HG02678 (cell line): Measurements from ENCODE around the gene GRB2.

ENCODE experiments used
- ATAC-seq: cut with Tn5 transposase; IDR thresholded peaks from one replicate; pipeline ENCODE4 v1.9.1; 2021; ENCODE audit warnings: mild to moderate bottlenecking, moderate library complexity; ENCODE audit not compliant: unreplicated experiment

GRB2 gene

GRCh38 chr17:75414488-75414887 is 9.0 kb upstream of the GRB2 start:
- ATAC-seq = no peak

DNA sequence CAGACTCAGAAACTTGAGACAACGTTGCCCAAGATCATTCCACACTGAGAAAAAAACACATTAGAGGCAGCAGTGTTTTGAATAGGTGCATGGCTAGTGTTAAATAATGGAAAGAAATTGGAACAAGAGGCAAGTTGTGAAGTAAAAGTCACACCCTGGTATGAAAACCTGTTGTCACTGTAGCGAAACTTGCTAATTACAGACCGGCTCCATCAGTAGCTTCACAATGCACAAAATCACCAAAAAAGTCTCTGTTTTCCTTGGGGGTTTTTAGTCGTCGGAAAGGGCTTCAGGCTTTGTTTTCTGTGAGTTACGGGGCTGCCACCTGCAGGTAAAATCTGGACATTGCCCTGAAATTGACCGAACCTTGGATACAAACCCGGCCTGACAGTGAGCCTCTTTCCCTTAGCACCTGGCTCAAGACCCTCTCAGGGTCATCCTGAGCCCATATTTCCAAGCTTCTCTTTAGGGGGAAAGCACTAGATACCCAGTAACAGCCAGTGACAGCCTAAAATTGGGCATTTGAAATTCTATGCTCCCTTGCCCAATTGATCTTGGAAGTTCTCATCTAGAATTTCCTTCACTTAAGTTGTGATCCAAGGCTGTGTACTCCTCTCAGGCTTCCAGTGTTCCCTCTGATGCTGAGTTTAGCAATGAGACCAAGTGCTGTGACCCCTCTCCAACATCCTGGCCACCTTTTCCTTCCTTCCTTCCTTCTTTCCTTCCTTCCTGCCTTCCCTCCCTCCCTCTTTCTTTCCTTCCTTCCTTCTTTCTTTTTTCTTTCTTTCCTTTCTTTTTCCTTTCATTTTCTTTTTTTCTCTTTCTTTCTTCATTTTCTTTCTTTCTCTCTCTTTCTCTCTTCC is 7.2 kb upstream of the GRB2 start:
- ATAC-seq = no peak

DNA sequence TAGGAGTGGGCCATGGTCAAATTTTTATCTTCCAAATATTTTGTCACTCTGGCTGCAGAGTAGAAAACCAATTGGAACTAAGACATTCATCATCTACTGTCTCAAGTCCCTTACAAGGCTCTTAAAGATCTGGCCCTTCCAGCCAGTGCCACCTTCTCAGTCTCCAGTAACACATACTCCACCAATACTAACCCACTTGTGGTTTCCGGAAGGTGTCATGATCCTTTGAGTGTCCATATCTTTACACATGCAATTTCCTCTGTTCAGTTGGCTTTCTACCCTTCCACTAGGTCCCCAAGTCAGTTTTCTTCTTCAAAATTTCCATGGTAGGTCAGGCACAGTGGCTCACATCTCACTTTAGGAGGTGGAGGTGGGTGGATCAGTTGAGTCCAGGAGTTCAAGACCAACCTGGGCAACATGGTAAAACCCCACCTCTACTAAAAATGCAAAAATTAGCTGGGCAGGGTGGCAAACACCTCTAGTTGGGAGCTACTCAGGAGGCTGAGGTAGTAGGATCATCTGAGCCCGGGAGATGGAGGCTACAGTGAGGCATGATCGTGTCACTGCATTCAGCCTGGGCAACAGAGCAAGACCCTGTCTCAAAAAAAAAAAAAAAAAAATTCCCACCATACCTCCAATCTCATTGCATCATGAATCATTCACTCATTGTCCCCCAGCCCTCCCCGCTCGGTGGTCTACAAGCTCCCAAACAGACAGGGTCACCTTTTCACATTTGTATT is 6.0 kb upstream of the GRB2 start:
- ATAC-seq = no peak

GRCh38 chr17:75410141-75410540 is 4.7 kb upstream of the GRB2 start:
- ATAC-seq = no peak

- ATAC-seq = no peak
Observed at GRCh38 chr17:75407655-75408352, 2.3 kb upstream of the GRB2 start.

- no peak for ATAC-seq
Observed at GRCh38 chr17:75406222-75406615, 741 bp upstream of the GRB2 start.

DNA sequence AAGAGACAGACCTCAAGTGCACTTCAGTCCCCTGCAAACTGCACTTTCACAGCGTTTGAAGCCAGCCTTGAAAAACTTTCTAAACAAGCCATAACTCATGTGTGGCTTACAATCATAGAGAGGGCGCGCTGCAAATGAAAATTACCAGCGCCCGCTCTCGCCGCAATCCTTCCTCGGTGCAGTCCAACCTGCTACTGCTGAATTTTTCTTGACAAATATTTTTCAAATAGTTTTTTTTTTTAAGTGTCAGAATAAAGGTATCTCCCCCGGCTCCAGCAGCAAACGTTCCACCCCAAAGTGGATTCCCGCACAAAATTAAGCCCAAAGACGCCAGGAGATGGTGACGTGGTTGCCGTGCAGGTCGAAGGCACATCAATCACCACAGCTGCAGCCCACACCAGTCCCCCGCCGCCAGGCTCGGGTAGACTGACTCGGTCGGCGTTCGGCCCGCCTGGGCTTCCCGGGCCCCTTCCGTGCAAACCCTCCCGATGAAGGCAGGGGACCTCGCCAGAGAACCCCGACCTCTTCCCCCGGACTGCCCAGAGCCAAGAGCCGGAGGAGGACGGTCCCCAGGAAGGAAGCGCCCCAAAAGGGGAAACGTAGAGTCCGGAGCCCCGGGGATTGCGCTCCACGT is 630 bp downstream of the GRB2 start:
- peak; percentile 17 for ATAC-seq

- no peak for ATAC-seq
Observed at GRCh38 chr17:75404223-75404730, 1.2 kb downstream of the GRB2 start.

GRCh38 chr17:75403131-75403530 is 2.3 kb downstream of the GRB2 start:
- ATAC-seq = no peak

DNA sequence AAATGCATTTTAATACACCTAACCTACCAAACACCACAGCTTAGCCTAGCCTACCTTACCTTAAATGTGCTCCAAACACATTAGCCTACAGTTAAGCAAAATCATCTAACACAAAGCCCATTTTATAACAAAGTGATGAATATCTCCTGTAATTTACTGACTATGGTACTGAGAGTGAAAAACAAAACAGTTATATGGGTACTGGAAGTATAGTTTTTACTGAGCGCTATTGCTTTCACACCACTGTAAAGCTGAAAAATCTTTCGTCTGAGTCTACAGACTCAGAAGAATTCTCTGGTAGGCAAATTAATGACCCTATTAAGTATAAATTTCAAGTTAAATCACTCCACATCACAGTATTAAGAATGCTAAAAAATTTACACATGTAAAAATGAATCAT is 3.5 kb downstream of the GRB2 start:
- ATAC-seq = no peak

DNA sequence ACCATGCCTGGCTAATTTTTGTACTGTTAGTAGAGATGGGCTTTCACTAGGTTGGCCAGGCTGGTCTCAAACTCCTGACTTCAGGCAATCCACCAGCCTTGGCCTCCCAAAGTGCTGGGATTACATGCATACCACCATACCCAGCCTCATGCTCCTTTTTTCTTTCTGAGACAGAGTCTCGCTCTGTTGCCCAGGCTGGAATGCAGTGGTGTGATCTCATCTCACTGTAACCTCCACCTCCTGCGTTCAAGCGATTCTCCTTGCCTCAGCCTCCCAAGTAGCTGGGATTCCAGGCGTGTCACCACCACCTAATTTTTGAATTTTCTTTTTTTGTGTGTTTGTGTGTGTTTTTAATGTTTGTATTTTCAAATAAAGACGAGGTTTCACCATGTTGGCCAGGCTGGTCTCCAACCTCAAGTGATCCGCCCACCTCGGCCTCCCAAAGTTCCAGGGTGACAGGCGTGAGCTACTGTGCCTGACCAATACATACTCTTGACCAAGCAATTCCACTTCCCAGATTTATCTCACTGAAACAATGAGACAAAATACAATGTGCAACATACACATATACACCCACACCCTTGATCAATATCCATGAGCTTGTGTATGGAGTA is 5.0 kb downstream of the GRB2 start:
- ATAC-seq = no peak

- ATAC-seq = no peak
Observed at GRCh38 chr17:75398279-75398678, 7.2 kb downstream of the GRB2 start.

DNA sequence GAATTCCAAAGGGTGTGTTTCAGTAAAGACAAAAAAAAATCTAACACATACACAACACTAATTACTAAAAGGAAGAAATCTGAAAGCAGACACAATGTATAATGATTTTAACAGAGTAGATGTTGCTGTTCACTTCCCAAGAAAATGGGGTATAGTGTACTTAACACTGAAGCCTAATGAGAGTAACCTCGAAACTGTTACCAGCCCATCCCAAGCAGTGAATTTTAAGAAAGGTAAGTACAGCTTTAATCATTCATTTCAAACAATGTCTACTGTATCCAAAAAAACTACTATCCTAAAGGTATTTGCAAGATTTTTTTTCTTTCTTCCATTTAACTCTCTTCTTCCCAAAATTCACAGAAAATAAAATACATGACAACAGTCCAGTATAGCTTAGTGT is 8.3 kb downstream of the GRB2 start:
- ATAC-seq = no peak

DNA sequence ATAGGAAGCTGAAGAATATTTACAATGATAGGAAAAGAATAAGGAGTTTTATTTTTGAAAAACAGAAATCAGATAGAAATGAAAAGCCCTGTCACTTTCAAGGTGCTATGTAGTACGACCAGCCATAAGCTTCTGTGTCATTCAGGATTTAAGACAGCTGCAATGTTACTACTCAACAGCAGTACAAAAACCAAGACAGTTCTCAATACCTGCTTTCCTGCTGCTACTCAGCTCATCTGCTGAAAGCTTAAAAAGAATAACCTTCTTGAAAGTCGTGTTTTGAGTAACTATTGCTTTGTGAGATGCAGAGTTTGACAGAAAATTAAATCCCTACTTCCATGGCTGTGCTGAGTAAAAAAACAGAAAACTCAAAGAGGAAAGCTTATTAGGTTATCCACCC is 8.7 kb downstream of the GRB2 start:
- ATAC-seq = no peak

GRCh38 chr17:75396025-75396424 is 9.5 kb downstream of the GRB2 start:
- no peak for ATAC-seq

- ATAC-seq = no peak
Observed at GRCh38 chr17:75394332-75394918, 11.1 kb downstream of the GRB2 start.

GRCh38 chr17:75393523-75394331 is 11.8 kb downstream of the GRB2 start:
- ATAC-seq = peak; percentile 90

GRCh38 chr17:75392559-75392958 is 12.9 kb downstream of the GRB2 start:
- no peak for ATAC-seq

DNA sequence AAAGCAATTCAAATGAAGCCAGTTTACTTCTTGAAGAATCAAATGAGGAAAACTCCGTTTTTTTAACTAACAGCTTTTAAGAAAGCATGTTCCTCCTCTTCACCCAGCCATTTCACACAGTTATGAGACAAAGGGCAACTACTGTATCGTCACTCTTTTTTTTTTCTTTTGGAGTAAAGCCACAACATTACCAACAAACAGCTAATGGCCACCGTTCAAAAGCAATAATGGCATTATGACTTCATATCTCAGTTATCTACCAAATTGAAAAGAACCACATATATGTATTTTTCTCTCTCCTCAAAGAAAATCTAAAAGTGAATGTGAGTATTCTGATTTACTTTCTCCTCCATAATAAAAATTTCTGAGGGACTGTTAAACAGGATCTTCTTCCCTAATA is 14.5 kb downstream of the GRB2 start:
- ATAC-seq = no peak
